Adrenal gland (tissue), 5 donors: ENCODE results near the gene PUS3.

Experiments
- POLR2A ChIP-seq, 2 donors: fragments of 450-650 bp; IDR thresholded peaks; one replicate each; pipeline ENCODE4 v1.6.1; 2017; ENCODE audit warnings: antibody characterized with exemption in 2 of 2, mild to moderate bottlenecking in 2 of 2, moderate library complexity in 1 of 2
- TF ChIP-seq, protein P1 (sequence below), 6 experiments: fragments of 450-650 bp in 4 of 6; fragments of 200-600 bp in 2 of 6; sonication (generic) in 1 of 6; IDR thresholded peaks; 1 replicate in 5 of 6; 2 replicates in 1 of 6; pipeline versions ENCODE4 v1.5.1 to v1.8.0; 2016 to 2021; ENCODE audit warnings: antibody characterized with exemption in 6 of 6, mild to moderate bottlenecking in 2 of 6, moderate library complexity in 1 of 6
- donor health status: DM: no; HTN: no; CAD: no.

DNA sequence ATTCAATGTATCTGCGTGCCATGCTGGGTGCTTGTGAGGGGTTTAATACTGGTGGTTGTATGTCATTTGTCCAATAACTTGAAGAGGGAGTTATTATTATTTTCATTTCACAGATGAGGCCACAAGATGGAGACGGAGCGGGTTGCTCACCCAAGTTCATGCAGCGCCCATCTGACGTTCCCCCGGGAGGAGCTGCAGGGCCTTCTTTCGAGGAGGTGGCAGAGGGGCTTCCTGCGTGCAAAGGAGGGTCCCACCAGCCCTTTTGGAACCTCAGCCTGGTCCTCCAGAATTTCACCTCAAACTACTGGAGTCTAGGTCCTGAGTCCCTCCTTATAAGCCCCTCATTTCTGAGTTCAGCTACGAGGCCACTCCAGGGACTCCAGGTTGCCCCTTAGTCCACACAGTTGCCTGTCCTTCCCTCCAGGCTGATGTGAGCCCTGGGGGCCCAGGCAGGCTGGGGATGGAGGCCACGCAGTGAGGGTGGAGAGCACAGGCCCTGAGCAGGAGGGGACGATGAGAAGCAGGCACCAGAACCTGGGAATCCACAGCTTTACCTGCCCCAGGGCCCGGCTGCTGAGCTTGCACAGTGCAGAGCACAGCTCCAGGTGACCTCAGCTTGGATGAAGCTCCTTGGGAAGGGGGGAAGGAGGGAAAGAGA is 39.9 kb upstream of the PUS3 start:
- TF ChIP-seq, protein P1, sequence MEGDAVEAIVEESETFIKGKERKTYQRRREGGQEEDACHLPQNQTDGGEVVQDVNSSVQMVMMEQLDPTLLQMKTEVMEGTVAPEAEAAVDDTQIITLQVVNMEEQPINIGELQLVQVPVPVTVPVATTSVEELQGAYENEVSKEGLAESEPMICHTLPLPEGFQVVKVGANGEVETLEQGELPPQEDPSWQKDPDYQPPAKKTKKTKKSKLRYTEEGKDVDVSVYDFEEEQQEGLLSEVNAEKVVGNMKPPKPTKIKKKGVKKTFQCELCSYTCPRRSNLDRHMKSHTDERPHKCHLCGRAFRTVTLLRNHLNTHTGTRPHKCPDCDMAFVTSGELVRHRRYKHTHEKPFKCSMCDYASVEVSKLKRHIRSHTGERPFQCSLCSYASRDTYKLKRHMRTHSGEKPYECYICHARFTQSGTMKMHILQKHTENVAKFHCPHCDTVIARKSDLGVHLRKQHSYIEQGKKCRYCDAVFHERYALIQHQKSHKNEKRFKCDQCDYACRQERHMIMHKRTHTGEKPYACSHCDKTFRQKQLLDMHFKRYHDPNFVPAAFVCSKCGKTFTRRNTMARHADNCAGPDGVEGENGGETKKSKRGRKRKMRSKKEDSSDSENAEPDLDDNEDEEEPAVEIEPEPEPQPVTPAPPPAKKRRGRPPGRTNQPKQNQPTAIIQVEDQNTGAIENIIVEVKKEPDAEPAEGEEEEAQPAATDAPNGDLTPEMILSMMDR (IDR thresholded peaks at IDR 0.05): no peak
- no peak for TF ChIP-seq POLR2A (IDR thresholded peaks at IDR 0.05)
